Measurements from ENCODE around the gene POU3F3.

GRCh38 chr2:104862058-104862941 lies 8.4 kb downstream of the POU3F3 start:
- TF ChIP-seq EZH2 (IDR thresholded peaks at IDR 0.05) (no peak), POLR2AphosphoS5 (IDR thresholded peaks at IDR 0.05; ENCODE audit: borderline replicate concordance, low read depth, low read length) (no peak), FOXP2 (optimal IDR thresholded peaks at IDR 0.05; ENCODE audit: control extremely low read depth, extremely low read length, insufficient read depth) (no peak)

Measured in SK-N-MC (cell line).